GM19452 (cell line): ENCODE results near the gene SIX3.

ENCODE experiments used
- ATAC-seq: cut with Tn5 transposase; IDR thresholded peaks from one replicate; pipeline ENCODE4 v1.9.1; 2021; ENCODE audit not compliant: unreplicated experiment

Gene SIX3

DNA sequence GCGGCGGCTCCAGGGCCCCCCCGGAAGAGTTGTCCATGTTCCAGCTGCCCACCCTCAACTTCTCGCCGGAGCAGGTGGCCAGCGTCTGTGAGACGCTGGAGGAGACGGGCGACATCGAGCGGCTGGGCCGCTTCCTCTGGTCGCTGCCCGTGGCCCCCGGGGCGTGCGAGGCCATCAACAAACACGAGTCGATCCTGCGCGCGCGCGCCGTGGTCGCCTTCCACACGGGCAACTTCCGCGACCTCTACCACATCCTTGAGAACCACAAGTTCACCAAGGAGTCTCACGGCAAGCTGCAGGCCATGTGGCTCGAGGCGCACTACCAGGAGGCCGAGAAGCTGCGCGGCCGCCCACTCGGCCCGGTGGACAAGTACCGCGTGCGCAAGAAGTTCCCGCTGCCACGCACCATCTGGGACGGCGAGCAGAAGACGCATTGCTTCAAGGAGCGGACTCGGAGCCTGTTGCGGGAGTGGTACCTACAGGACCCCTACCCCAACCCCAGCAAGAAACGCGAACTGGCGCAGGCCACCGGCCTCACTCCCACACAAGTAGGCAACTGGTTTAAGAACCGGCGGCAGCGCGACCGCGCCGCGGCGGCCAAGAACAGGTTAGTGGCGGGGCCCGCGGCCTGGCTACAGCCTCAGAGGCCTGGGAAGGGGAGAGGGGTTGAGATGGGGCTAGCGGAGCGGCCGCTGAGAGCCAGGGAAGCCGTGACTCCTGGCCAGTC lies 965 bp downstream of the SIX3 start:
- no peak for ATAC-seq

GRCh38 chr2:44943031-44943692 lies 1.7 kb downstream of the SIX3 start:
- no peak for ATAC-seq

DNA sequence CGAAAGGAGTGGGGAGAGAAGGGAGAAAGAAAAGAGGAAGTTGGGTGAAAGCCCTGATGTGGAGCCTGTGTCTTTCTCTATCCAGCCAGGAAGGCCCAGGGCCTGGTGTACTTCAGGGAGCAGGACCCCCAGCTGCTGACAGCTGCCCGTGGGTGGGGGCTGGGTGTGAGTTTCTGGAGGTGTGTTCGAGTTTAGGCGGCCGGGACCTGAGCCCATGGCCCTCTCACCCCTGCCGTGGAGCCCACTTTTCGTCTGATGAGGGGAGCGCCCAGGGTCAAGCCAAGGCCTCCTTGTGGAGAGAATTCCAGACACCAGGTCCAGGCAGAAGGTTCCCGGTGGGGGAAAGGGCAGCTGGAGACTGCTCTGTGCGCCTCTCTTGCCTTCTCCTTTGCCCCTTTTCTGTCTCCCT lies 2.2 kb downstream of the SIX3 start:
- no peak for ATAC-seq

DNA sequence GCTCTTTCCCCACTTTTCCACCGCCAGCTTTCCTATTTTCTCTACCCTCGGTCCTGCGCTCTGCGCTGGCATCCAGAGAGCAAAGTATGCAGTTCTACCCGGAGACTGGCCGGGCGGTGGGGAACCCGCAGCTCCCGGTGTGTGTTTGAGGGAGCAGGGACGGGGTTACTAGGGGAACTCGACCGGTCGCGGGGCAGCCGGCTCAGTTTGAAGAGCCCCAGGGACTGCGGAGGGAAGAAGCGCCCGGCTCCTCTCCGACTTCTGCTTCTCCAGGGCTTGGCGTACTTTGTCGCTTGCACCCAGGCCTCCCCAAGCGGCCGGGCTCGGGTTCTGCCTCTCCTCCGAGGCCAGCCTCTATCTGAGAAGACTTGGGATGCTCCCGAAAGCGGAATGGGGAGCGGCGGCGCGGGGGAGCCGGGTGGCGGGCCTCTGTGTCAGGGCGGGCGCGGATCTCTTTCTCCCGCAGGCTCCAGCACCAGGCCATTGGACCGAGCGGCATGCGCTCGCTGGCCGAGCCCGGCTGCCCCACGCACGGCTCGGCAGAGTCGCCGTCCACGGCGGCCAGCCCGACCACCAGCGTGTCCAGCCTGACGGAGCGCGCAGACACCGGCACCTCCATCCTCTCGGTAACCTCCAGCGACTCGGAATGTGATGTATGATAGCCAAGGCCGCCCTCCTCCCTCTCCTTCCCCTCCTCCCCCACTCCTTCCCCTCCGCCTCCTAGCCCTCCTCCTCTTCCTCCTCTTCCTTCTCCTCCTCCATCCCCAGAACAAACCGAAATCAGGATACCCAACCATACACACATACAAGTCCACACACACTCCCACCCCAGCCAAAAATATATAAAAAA lies 2.8 kb downstream of the SIX3 start:
- ATAC-seq, result no peak

DNA sequence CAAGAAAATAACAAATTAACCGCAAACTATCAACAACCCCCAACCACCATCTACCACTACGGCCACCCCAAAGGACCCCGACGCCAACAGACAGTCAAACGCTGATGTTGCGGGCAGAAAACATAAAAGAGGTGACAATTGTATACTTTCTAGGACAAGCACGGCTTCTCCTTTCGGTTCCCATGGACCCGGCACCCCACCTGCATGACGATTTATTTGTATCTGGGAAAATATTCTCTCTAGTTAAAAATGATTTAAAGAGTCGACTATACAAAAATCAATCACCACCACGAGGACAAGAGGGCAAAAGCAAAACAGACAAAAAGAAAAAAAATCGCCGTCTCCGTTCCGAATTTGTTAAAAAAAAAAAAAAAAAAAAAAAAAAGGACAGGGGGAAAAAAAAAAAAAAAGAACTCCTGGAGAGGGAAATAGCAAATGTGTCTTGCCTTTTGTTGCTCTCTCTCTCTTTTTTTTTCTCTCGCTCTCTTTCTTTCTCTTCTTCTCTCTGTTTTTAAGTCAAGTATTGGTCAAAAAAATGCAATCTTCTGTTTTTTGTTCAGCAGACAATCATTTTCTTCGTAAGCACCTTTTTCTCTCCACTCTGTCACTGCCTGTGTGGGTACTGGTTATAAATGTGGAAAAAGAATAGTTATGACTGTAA lies 3.6 kb downstream of the SIX3 start:
- no peak for ATAC-seq

- ATAC-seq, result no peak
These were observed 4.3 kb downstream of the SIX3 start for GRCh38 chr2:44945676-44946371.

GRCh38 chr2:44946372-44947027 lies 5.0 kb downstream of the SIX3 start:
- no peak for ATAC-seq

GRCh38 chr2:44947028-44947375 lies 5.5 kb downstream of the SIX3 start:
- ATAC-seq, result no peak

DNA sequence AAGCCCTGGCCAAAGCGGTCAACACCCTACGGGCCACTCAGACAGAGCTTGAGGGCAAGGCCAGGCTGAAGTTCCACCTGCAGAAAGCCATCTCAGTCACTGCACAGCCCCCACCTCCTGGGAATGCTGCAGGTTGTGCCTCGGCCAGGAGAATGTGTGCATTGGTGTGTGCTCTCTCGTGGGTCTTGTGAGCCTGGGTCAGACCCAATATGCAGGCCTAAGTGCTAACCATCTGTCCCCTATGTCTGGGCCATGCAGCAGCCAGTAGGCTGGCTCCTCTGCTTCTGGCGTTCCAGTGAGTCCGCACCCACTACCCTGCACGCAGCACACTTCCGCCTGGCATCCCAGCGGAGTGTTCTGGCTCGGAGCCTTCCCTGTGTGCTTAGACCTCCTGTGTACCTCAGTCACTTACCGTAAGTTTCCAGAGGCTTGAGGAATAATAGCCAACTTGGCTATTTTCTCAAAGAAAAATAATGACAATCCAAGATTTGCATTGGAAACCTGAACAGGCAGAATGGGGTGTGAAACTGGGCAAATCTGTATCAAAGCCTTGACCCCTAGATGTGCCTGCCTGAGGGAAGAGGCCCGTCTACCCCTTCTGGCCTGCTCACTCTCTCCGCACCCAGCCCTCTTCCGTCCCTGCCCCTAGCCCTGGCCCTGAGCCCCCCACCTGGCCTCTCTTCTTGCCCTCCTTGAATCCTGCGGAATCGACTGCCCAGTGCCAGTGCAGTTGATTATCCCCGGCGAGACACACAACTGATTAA lies 7.2 kb downstream of the SIX3 start:
- ATAC-seq, result no peak

- no peak for ATAC-seq
These were observed 8.0 kb downstream of the SIX3 start for GRCh38 chr2:44949329-44950151.

- ATAC-seq, result no peak
These were observed 9.1 kb downstream of the SIX3 start for GRCh38 chr2:44950646-44951045.

DNA sequence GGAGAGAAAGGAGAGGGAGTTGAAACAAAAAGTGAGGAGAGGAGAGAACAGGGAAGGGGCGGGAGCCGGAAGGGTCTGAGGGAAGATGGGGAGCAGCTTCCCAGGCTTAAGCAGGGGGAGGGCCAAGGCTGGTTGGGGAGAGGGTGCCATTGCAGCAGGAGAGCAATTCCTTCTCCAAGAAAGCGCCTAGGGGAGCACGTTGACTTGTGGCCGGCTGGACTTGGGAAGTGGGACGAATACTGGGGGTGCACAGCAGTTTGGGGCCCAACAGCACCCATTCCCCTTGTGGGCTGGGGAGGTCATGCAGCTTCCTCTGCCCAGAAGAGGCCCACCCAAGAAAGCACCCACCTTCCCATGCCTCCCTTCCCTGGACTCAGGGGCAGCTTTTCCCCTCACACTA lies 9.6 kb downstream of the SIX3 start:
- no peak for ATAC-seq

DNA sequence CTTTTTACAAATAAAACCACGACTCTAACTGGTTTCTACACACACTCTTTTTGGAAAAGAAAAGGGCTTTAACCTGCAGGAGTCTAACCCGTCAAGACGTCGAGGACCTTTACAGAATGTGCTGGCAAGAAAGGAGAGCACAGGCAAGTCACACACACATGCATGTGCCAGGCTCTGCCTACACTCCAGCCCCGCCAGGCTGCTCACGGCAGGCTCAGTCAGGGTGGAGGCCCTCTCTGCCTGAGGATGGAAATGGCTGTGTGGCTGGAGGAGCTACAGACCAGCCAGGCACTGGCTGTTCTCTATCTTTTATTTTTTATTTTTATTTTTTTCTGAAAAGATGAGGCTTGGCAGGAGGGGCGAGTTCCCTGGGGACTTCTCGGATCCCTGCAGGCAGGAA lies 10.2 kb downstream of the SIX3 start:
- no peak for ATAC-seq

DNA sequence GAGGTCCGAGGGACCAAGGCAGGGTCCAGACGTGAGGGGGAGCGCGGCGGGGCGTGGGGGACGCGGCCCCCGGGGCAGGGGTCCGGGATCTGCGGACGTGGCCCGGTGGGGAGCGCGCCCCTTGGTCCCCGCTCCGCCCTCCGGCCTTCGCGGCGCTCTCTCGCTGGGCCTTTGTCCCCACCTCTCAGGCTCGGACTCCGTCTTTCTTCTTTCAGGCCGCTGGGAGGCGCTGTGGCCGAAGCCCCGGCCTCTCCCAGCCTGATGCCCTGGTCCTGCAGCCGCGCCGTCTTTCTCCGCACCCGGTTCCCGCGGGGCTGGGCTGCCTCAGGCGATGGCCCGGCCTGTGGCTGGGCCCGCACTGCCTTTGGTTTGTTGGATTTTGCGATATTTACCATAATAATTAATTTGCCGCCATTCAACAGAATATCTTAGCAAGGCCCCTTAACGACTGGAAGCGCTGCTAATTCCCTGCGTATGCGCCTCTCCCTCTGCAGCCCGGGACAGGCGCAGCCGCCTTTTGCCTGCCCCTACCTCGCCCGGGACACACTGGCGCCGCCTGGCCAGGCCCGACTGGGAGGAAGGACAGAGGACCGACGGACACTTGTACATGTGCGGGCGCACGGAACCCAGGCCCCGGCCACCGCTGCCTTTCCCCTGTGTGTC lies 10.8 kb downstream of the SIX3 start:
- peak; percentile 53 for ATAC-seq

DNA sequence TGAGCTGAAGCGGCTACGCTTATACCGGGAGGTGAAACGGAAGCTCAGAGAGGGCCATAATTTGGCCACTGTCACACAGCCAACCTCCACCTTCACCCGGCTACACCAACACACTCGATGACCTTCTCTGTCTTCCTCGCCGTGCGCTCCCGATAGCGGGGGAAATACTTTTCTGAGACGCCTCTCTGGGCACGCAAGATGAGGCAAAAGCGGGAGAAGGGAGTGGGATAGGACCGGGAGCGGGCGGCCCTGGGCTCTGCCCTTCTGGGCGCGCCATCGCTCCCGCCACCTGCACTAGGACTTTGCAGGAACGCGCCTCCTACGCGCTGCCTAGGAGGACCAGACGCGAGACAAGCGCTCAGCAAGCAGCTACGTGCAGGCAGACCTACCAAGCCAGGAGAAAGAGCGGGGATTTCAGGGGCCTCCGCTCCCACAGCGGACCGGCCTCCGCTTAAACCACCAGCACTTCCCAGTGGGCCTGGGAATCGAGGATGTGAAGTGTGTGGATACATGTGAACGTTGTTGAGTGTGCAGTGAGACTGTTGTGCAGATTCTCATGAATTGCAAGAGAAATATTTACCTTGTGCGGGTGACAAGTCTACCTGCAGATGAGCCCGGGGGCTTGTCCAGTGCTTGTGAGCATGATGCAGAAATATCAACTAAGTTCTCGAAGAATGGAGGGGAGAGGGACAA lies 11.4 kb downstream of the SIX3 start:
- ATAC-seq, result no peak

DNA sequence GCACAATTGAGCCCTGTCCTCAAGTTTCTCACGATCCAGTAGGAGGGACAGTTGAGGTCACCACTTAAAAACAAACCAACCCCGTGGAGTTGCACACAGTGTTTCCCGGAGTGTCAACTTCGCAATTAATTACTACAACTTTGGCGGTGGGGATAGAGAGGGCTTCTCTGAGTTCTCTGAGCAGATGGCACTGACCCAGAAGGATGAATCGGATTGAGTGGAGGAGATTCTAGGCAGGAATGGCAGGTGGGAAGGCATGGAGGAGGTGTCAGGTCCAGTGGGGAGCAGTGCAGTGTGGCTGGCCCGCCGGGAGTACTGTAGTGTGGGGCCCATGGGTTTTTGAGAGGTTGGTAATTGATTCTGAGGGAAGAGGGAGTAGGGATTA lies 12.0 kb downstream of the SIX3 start:
- no peak for ATAC-seq

DNA sequence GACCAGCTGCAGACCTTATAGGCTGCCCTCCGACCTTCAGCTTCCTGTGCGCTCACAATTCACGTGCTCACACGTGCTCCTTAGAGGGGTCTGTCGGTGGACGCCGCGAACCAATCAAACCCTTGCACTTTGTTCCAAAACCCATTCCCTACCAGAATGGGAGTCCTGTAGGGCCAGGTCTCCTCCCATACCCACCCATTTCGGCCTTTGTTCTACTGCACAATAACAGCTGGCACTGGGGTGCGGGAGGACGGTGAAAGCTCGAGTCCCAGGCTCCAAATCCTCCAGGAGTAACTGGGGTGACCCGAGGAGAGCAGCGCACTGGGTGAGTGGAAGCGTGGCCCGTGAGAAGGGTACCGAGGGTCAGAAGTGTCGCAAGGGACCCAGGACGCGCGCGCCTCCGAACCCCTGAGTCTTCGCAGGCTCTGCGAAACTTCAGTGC lies 13.0 kb downstream of the SIX3 start:
- no peak for ATAC-seq
